HG02623 (cell line): ENCODE data around the gene ARMC12.

Experiments used
- ATAC-seq: cut with Tn5 transposase; IDR thresholded peaks from one replicate; pipeline ENCODE4 v1.9.1; 2021; ENCODE audit warnings: moderate library complexity; ENCODE audit not compliant: unreplicated experiment

The ARMC12 gene

DNA sequence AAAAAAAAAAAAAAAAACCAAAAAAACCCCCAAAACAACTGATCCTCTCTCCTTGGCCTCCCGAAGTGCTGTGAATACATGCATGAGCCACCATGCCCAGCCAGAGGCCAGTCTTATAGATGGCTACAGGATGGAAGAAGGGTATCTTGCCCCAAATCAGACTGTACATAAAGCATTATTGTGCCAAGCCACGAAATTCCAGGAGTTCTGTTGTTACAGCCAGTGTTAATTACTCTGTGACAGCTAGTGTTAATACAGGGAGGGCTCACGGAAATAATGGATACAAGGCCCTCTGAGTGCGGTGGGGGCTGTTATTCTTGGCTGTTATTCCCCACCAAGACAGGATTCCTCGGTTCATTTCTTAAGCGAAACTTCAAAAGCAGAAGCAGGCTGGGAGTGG is 38.2 kb downstream of the ARMC12 start:
- no peak for ATAC-seq

DNA sequence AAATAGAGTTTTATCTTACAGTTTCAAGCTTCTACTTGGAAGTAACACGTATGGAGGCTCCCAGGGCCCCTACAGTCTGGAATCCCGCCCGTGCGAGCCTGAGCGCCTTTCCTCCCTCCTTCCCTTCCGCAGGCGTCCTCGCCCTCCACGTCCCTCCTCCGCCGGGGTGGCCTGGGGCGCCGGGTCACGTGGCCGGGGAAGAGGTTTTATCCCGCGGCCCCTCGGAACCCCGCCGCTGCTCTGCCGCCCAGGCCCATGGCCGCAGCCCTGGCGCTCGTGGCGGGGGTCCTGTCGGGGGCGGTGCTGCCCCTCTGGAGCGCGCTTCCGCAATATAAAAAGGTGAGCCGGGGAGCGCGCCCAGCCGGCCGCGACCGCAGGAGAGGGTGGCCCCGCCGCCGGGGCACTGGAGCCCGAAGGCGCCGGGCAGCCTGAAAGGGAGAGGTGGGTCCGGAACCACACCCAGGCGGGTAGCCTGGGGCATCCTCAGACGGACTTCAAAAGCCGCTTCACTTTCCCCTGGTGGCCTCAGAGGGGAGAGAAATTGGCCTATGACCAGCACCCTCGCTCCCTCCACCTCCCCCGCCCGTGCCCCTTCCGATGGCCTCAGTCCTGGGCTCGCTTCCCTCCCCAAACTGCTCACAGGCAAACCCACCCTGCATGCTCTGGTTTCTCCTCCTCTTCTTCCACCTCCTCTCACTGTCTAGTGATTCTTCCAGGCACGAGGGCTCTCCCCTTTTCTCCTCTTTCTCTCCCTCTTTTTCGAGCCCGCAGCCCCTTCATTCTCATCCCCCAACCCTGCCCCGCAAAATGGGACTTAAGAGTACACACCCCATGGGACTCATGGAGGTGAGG is 39.8 kb downstream of the ARMC12 start, which contains the start of gene CLPSL2:
TSS of gene CLPSL2 (plus strand) at position 235 of the 852 bp plus-strand sequence. CDS start at position 256, 21 bp downstream.
- ATAC-seq: no peak

DNA sequence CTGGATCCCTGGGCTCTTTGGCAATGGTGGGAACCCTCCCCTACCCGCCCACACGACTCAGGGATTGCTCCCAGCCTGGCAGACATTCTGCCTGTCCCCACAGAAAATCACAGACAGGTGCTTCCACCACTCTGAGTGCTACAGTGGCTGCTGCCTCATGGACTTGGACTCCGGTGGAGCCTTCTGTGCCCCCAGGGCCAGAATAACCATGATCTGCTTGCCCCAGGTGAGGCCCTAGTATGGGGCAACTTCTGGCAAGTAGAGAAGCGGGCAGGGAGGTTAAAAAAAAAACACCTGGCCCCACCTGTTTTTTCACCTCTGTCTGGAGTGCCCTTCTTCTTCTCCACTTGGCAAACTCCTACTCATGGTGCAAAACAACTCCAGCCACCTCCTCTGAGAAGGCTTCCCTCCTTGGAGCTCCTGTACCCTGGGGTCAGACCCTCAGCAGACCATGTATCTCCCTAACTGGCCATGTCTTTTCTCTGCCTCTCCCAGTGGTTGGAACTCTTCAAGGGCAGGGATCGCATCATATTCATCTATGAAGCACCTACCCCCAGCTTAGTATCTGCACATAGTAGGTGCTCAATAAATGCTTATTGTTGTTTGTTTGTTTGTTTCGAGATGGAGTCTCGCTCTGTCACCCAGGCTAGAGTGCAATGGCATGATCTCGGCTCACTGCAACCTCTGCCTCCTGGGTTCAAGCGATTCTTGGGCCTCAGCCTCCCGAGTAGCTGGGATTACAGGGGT is 40.7 kb downstream of the ARMC12 start:
- ATAC-seq: no peak

DNA sequence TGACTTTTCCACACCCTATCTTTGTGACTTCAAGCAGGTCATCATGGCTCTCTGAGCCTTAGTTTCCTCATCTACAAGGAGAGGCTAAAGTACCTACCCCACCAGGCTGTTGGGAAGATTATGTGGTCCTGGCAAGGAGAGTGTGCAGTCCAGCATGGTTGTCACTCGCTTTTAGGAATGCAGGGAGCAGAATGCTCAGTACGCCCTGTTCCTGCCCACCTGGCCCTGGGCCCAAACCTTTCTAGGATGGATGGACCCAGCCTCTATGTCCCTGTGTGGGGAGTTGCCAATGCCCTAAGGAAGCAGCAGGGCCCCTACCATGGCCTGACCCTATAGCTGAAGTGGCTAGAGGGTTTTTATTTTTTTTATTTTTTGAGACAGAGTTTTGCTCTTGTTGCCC is 41.6 kb downstream of the ARMC12 start:
- ATAC-seq: no peak

DNA sequence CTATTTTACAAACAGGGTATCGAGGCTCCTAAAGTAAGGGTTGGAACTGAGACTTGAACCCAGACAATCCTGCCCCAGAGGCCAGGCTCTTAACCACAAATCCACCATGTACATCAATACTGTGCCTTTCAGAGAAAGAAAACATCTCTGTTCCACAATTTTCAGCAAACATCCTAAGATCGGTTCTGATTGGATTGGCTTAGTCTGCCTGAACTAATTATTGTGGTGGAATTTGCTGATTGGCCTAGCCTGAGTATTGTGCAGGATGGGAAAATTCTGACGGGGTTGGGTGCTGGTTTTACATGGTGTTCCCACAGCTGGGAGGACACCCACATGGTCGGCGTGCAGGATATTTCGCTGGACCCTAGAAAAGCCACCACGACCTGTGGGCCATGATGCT is 43.9 kb downstream of the ARMC12 start, which contains the start of gene CLPSL1:
TSS of gene CLPSL1 (plus strand) at position 301 of the 400 bp plus-strand sequence. CDS start at position 393, 92 bp downstream.
- ATAC-seq: no peak

DNA sequence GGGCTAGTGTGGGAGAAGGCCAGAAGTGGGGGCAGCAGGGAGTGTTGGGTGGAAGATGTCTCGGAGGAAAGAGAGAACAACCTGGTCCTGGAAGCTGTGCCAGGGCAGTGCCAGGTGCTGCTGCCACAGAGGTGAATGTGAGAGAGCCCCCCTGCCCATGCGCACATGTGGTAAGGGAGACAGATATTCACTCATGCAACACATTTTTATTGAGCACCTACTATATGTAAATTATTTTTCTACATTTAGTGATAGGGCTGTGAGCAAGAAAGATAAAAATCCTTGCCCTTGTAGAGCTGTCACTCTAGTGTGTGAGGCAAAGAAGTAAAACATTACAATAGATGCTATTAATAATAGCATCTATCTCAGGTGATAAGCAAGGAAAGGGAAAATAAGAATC is 44.5 kb downstream of the ARMC12 start:
- no peak for ATAC-seq

DNA sequence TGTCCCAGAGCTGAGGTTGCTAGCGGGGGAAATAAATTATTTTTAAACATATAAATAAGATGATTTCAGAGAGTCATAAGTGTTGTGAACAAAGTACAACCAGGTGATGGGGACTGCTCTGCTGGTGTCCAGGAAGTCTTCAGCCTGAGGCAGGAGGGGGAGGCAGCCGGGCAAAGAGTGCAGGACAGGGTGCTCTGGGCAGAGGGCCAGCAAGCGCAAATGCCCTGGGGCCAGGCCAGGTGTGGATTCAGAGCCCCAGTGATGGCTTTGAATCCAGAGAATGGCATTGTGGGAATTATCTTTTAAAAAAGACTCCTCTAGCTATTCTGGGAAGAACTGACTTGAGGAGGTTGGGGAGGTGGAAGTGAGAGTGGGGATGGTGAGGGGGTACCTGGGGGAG is 45.6 kb downstream of the ARMC12 start:
- no peak for ATAC-seq

DNA sequence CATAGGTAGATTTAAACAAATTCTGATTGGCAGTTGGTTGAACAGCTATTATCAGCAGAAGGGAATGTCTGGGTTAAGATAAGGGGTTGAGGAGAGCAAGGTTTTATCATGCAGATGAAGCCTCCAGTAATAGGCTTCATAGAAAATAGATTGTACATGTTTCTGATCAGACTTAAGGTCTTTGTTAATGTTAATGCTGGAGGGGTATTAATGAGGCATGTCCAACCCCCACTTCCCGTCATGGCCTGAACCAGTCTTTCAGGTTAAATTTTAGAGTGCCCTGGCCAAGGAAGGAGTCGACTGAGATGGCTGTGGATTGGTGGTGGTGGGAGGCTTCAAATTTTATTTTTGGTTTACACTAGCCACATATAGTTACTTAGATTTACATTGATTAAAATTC is 47.4 kb downstream of the ARMC12 start:
- ATAC-seq: no peak

DNA sequence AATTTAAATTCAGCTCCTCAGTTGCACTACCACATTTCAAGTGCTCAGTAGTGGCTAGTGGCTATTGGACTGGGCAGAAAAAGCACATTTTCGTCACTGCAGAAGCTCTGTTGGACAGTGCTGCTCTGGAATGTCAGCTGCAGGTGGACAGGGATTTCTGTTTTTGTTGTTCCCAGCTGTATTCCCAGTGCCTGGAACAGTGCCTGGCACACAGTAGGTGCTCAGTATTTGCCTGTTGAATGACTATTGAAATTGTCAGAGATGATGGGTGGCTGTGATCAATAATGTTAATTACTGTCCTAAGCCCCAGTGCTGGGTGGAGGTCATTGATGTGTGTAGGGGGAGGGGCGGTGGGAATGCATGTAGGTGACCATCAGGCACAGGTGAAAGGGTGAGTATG is 49.4 kb downstream of the ARMC12 start:
- no peak for ATAC-seq

DNA sequence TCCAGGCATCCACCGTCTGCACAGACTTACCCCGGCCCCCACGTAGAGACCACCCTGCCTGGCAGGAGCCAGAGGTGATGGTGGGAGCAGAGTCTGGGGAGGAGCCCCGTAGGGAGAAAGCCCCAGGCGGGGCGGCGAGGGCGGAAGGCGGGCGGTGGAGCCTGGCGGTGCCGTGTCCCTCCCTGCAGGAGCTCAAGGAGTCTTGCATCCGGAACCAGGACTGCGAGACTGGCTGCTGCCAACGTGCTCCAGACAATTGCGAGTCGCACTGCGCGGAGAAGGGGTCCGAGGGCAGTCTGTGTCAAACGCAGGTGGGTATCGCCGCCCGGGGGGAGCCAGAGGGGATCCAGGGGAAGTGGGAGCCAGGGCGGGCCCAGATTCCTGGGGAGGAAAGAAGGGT is 50.0 kb downstream of the ARMC12 start:
- ATAC-seq: no peak

DNA sequence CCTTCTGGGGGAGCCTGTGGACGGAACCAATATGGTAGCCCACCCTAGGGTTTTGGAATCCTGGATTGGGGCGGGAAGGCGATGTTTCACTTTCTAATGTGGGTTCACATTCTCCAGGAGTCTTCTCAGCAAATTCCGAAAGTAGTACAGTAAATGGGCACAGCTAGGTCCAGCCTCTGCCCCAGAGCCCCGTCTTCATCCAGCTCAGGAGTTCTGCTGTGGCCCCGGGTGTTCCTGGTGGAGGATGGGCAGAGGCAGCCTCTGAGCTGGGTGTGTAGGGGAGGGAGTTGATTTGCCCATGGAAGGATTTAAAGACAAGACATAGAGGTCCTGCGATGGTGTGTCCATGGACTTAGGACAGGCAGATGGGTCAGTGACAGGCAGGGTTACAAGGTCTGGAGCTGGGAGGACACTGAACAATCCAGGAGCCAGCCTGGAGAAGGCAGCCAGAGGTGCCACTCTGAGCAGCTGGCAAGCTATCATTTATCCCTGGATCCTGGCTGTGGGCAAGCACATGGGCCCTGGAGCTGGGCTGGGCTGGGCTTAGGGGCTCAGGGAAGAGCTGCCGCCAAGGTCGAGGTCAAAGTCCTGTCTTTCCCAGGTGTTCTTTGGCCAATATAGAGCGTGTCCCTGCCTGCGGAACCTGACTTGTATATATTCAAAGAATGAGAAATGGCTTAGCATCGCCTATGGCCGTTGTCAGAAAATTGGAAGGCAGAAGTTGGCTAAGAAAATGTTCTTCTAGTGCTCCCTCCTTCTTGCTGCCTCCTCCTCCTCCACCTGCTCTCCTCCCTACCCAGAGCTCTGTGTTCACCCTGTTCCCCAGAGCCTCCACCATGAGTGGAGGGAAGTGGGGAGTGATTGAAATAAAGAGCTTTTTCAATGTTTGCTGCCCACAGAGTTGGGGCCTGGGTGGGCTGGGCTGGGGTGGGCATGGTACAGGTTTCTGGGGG is 50.7 kb downstream of the ARMC12 start:
- ATAC-seq: no peak

DNA sequence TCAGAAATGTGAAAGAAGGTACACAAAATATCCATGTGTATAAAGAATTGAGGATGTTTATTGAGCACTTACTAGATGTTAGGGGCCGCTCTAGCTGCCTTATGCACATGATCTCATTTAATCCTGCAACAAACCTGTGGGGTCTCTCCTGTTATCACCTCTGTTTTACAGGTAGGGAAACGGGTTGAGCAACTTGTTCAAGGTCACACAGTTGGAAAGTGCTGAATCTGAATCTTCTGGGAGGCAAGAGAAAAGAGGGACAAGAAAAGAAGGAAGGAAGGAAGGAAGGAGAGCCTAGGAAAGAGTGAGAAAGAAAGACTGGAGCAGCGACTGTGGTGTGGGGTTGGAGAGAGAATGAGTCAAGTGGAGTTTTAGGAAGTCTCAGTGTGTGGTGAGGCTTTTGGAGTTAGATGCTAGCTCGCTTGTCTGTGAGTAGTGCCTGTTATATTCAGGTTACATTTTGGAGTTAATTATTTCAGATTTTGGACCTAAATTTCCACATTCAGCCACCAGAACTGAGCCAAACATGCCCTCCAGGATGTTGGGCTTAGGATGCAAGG is 51.7 kb downstream of the ARMC12 start:
- no peak for ATAC-seq

DNA sequence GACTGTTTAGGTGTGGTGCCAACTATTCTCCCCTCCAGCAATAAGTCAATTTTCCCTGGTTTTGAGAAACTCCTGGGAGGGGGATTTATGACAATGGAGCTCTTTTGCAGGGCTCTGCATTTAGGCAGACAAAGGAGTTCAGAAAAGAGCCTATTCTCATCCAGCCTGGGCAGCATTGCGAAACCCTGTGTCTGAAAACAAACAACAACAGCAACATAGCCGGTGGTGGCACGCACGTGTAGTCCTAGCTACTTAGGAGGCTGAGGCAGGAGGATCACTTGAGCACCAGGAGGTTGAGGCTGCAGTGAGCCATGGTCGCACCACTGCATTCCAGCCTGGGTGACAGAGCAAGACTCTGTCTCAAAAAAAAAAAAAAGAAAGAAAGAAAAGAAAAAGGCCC is 53.9 kb downstream of the ARMC12 start:
- ATAC-seq: no peak

DNA sequence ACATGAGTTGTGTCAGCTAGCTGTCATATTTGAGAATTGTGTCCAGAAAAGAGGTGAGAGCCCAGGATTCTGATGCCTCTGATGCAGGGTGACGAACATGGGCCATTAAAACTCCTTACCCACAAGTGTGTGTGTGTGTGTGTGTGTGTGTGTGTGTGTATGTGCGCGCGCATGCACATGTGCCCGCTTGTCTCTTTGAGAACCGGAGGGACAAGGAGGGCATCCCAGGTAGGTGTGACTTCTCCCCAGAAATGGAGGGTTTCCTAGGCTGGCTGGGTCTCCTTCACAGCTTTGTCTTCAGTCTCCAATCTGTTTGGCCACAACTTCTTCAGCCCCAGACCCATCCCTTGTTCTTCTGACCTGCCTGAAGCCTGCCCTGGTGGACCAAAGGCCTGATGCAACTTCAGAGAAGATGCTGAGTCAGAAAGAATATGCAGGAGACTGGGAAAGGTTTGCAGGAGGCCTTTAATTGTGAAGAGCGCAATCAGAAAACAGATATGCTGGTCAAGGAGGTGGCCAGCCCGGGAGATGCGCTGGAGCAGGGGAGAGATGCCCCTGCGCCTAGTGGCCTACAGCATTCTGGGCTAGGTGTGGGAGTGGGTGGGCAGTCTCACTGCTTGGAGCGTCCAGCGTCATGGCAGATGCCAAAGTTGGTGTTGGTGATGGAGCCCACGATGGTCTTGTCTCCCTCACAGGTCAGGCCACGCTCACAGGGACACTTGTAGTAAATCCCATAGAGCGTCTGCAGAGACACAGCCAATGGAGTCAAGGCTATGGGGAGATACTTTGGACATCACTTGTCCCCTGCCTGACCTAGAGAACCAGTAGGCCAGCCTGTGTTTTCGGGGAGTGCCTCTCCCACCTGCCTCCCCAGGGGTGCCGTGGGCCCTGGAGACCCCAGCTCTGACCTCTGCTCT is 58.0 kb downstream of the ARMC12 start:
- no peak for ATAC-seq

DNA sequence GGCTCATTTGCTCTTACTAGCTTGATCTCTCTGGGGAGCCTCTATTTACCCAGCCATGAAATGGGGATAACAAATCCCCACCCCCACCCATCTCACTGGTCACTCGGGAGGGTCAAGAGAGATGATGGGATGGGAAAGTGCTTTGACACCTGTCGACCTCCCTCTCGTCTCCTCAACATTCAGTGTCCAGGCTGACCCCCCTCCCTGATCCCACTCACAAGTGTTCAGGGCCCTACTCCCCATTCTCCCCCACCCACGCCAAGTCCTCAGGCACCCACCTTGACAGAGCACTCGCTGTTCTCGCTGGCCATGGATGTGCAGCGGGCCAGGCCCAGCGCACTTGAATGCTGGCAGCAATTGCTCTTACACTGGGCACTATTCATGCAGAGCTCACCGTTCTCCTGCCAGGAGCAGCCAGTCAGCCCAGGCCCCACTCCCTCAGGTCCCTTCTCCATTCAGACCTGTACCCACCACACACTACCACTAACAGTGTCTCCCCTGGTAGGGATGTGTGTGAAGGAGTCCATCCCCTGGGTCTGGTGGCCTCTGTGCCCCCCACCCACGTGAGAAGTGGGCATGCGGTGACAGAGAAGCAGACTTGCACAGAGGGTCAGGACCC is 58.7 kb downstream of the ARMC12 start:
- ATAC-seq: no peak

DNA sequence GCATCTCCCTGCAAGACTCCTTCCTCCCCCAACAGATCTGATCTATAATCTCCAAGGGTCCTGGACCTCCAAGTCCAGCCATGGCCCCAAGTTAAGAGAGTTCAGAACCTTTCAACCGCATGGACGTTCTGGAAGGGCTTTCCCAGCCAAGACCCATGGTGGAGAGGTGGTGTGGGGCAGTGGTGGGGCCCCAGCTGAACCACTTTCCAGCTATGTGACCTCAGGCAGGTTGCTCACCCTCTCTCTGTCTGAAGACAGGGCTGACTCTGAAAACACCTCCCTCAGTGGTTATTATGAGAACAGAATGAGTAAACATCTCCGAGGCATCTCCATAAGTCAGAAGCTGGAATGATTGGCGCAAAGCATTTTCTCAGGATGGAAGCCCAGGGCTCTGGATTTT is 59.4 kb downstream of the ARMC12 start:
- no peak for ATAC-seq

DNA sequence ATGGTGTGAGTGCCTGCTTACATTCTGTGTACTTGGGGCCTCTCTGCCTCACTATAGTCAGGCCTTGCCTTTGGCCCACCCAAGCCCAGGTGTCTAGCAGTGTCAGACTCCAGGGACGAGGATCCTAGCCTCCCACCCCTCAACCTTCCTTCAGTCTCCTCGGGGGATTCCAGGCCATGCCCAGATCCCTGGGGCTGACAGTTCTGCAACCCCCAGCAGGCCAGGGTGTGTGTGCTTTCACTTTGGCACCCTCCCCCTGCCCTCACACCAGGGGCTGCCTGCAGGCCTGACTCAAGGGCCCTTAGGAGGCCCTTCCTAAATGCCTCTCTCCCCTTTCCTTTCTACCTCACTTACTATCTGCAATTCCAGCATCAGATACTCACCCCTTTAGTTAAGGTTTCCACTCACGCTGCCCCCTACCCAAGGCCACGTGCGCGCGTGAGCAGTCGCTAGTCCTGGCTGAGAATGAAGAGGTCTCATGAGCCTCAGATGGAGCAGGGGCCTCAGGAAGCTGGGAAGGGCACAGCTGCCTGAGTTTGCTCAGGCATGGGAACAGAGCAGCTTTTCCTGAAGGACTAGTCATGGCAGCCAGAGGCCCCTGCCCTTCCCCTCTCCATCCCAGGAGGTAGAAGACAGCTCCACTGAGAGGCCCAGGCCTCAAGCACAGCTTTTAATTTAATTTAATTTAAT is 61.1 kb downstream of the ARMC12 start:
- ATAC-seq: no peak
